ENCODE data around the gene SPINT3. TPM values are rescaled to one million over a fixed set of nuclear protein-coding genes. Genes with fewer than 3 reads are reported as not detected.

Gene SPINT3
- total RNA-seq, 1 experiment from 2014 or later: not detected

- ATAC-seq (peak; percentile 88), DNase-seq (ENCODE audit: low read depth, low spot score) (no peak)
- peak; percentile 56 for TF ChIP-seq CTCF (IDR thresholded peaks at IDR 0.05)
- no peak for TF ChIP-seq REST (IDR thresholded peaks at IDR 0.05; ENCODE audit: insufficient read depth in 1 of 2, low read depth in 2 of 2, low read length in 1 of 2)
- Histone ChIP-seq H3K9me3 (ENCODE audit: control insufficient read depth, insufficient read depth, low read depth, low read length) (no peaks in the 10 kb centered on the region), H3K27me3 (ENCODE audit: control insufficient read depth, insufficient read depth, low read length) (peaks cover 11% of the 10 kb centered on the region; the same call in 1 of the 2 replicates), H3K4me1 (ENCODE audit: control insufficient read depth, insufficient read depth, low read length) (no peaks in the 10 kb centered on the region), H3K36me3 (ENCODE audit: control insufficient read depth, insufficient read depth, low read length) (no peaks in the 10 kb centered on the region), H3K4me3 (ENCODE audit: low read depth in 2 of 2, low read length in 2 of 2) (no peak overlapping the region), H3K27ac (ENCODE audit: low read length) (no peak overlapping the region)
- no TSS peak for BruUV-seq (replicated peaks)
- CTCF ChIA-PET: interaction anchor here (1.1 kb wide), 1 partner anchor 226 kb away, joined by 3 read pairs; no protein-coding TSS in a partner anchor
- intact Hi-C loops (cut with micrococcal nuclease; ENCODE audit: unreplicated experiment) (loop anchor here (1.0 kb wide), 1 partner anchor 225 kb away; no protein-coding TSS in a partner anchor), in situ Hi-C loops (cut with HindIII; ENCODE audit: low pct_unique_long_range_greater_than_20kb, low sequenced_read_pairs) (no loop called here)
- POLR2A ChIA-PET: no interaction called here
Observed at GRCh38 chr20:45545754-45546453, 30.5 kb upstream of the SPINT3 start.

- CTCF ChIA-PET: interaction anchor here (1.1 kb wide), 1 partner anchor 226 kb away, joined by 3 read pairs; no protein-coding TSS in a partner anchor
- H3K4me3 ChIP-seq (ENCODE audit: low read depth in 2 of 2, low read length in 2 of 2): no peak overlapping the region
- peaks cover 11% of the 10 kb centered on the region; the same call in 1 of the 2 replicates for H3K27me3 ChIP-seq (ENCODE audit: control insufficient read depth, insufficient read depth, low read length)
- intact Hi-C loops (cut with micrococcal nuclease; ENCODE audit: unreplicated experiment): no loop called here
- no peak overlapping the region for H3K27ac ChIP-seq (ENCODE audit: low read length)
- no peaks in the 10 kb centered on the region for H3K9me3 ChIP-seq (ENCODE audit: control insufficient read depth, insufficient read depth, low read depth, low read length)
- no peaks in the 10 kb centered on the region for H3K36me3 ChIP-seq (ENCODE audit: control insufficient read depth, insufficient read depth, low read length)
- in situ Hi-C loops (cut with HindIII; ENCODE audit: low pct_unique_long_range_greater_than_20kb, low sequenced_read_pairs): no loop called here
- BruUV-seq (replicated peaks): no TSS peak
- ATAC-seq (no peak), DNase-seq (ENCODE audit: low read depth, low spot score) (no peak)
- TF ChIP-seq POLR2AphosphoS5 (IDR thresholded peaks at IDR 0.05; ENCODE audit: low read depth, low read length): no peak
- no peak for TF ChIP-seq SIN3A (IDR thresholded peaks at IDR 0.05; ENCODE audit: borderline replicate concordance, insufficient read depth, low read depth, low read length)
- no peak for TF ChIP-seq CTCF (IDR thresholded peaks at IDR 0.05)
- no peak for TF ChIP-seq REST (IDR thresholded peaks at IDR 0.05; ENCODE audit: insufficient read depth in 1 of 2, low read depth in 2 of 2, low read length in 1 of 2)
- no peak for TF ChIP-seq TCF7L2 (IDR thresholded peaks at IDR 0.05; ENCODE audit: low read depth, low read length)
- POLR2A ChIA-PET: interaction anchor here (0.6 kb wide), 1 partner anchor 224 kb away, joined by 5 read pairs; no protein-coding TSS in a partner anchor
- no peaks in the 10 kb centered on the region for H3K4me1 ChIP-seq (ENCODE audit: control insufficient read depth, insufficient read depth, low read length)
Observed at GRCh38 chr20:45545351-45545750, 29.9 kb upstream of the SPINT3 start.
